HepG2 (cell line): ENCODE results near the gene INKA2. TPM values are rescaled to one million over a fixed set of nuclear protein-coding genes. Genes with fewer than 3 reads are reported as not detected.
A peak's percentile ranks its signal among the peaks of the same experiment; 100 is the strongest.

Experiments used
- ARHGAP35 ChIP-seq: sonication (generic); formaldehyde crosslinking; IDR thresholded peaks from 2 replicates; pipeline ENCODE4 v1.9.0; 2022; ENCODE audit warnings: mild to moderate bottlenecking, inconsistent platforms, moderate library complexity, missing genetic modification reagents, borderline replicate concordance
- ARID5B ChIP-seq: IDR thresholded peaks from 2 replicates; pipeline ENCODE4 v1.4.0; 2020; ENCODE audit warnings: mild to moderate bottlenecking, missing genetic modification reagents
- FOXJ3 ChIP-seq: sonication (generic); formaldehyde crosslinking; IDR thresholded peaks from 2 replicates; pipeline ENCODE4 v1.4.0; 2020; ENCODE audit warnings: missing genetic modification reagents, mild to moderate bottlenecking, borderline replicate concordance
- HOXA5 ChIP-seq: sonication (generic); formaldehyde crosslinking; IDR thresholded peaks from 2 replicates; pipeline ENCODE4 v1.4.0; 2020; ENCODE audit warnings: missing genetic modification reagents
- NR1H2 ChIP-seq: sonication (generic); formaldehyde crosslinking; IDR thresholded peaks from 2 replicates; pipeline ENCODE4 v1.8.1; 2022; ENCODE audit warnings: low read depth, missing genetic modification reagents, borderline replicate concordance
- SOX5 ChIP-seq: IDR thresholded peaks from 2 replicates; pipeline ENCODE4 v1.6.1; 2016; ENCODE audit warnings: borderline replicate concordance
- SP5 ChIP-seq: IDR thresholded peaks from 2 replicates; pipeline ENCODE4 v1.6.1; 2016; ENCODE audit warnings: low read depth, borderline replicate concordance
- TMF1 ChIP-seq: sonication (generic); formaldehyde crosslinking; IDR thresholded peaks from 2 replicates; pipeline ENCODE4 v1.8.1; 2022; ENCODE audit warnings: low read depth, missing genetic modification reagents
- ZC3H4 ChIP-seq: sonication (generic); formaldehyde crosslinking; IDR thresholded peaks from 2 replicates; pipeline ENCODE4 v1.4.0; 2020; ENCODE audit warnings: missing genetic modification reagents, borderline replicate concordance
- ZNF382 ChIP-seq: sonication (generic); formaldehyde crosslinking; IDR thresholded peaks from 2 replicates; pipeline ENCODE4 v1.5.0; 2020; ENCODE audit warnings: missing genetic modification reagents, mild to moderate bottlenecking, borderline replicate concordance
- ZNF556 ChIP-seq: sonication (generic); formaldehyde crosslinking; IDR thresholded peaks from 2 replicates; pipeline ENCODE4 v1.4.0; 2020; ENCODE audit warnings: mild to moderate bottlenecking, missing genetic modification reagents, borderline replicate concordance
- ZNF83 ChIP-seq: sonication (generic); formaldehyde crosslinking; IDR thresholded peaks from 2 replicates; pipeline ENCODE4 v1.4.0; 2020; ENCODE audit warnings: missing genetic modification reagents, mild to moderate bottlenecking, borderline replicate concordance
- polyA plus RNA-seq, 8 experiments: library from polyadenylated mRNA; depleted of rRNA in 3 of 8; stranded (reverse) in 7 of 8; unstranded in 1 of 8; fragments of >200 nt; fragmentation: Illumina TruSeq in 4 of 8; extraction: Trizol in 4 of 8; gene quantifications; 2 replicates each; pipeline versions ENCODE4 v1.2.1 to v1.2.3, GENCODE V29; 2011 to 2016; ENCODE audit warnings: low read depth in 4 of 8, missing spikeins in 1 of 8, mixed read lengths in 1 of 8; ENCODE audit not compliant: insufficient read depth in 1 of 8
- total RNA-seq, 5 experiments: library from RNA; depleted of rRNA; stranded (reverse); fragments of >200 nt; fragmentation: Illumina TruSeq; extraction: Trizol; gene quantifications; 2 replicates each; pipeline ENCODE4 v1.2.3, GENCODE V29; 2016; ENCODE audit warnings: low read depth in 1 of 5
- TF ChIP-seq, protein P1 (sequence below): sonication (generic); formaldehyde crosslinking; IDR thresholded peaks from 2 replicates; pipeline ENCODE4 v1.4.0; 2020; ENCODE audit warnings: mild to moderate bottlenecking, missing genetic modification reagents
- TF ChIP-seq, protein P2 (sequence below): sonication (generic); formaldehyde crosslinking; IDR thresholded peaks from 2 replicates; pipeline ENCODE4 v1.4.0; 2020; ENCODE audit warnings: low read depth, mild to moderate bottlenecking, missing genetic modification reagents
- TF ChIP-seq, protein P3 (sequence below): sonication (generic); formaldehyde crosslinking; IDR thresholded peaks from 2 replicates; pipeline ENCODE4 v1.4.0; 2020; ENCODE audit warnings: missing genetic modification reagents, borderline replicate concordance
- TF ChIP-seq, protein P4 (sequence below): sonication (generic); formaldehyde crosslinking; IDR thresholded peaks from 2 replicates; pipeline ENCODE4 v1.5.0; 2020; ENCODE audit warnings: missing genetic modification reagents, mild to moderate bottlenecking, borderline replicate concordance
- TF ChIP-seq, protein P5 (sequence below): sonication (generic); formaldehyde crosslinking; IDR thresholded peaks from 2 replicates; pipeline ENCODE4 v1.5.1; 2020; ENCODE audit warnings: missing genetic modification reagents, mild to moderate bottlenecking, borderline replicate concordance

Gene INKA2
- total and polyA plus RNA-seq, 2 of the 13 experiments (the other 11 are each of a cell fraction or from before 2014, with no cell fraction given) = 2.6 to 4.6 TPM

- TF ChIP-seq, protein P1, sequence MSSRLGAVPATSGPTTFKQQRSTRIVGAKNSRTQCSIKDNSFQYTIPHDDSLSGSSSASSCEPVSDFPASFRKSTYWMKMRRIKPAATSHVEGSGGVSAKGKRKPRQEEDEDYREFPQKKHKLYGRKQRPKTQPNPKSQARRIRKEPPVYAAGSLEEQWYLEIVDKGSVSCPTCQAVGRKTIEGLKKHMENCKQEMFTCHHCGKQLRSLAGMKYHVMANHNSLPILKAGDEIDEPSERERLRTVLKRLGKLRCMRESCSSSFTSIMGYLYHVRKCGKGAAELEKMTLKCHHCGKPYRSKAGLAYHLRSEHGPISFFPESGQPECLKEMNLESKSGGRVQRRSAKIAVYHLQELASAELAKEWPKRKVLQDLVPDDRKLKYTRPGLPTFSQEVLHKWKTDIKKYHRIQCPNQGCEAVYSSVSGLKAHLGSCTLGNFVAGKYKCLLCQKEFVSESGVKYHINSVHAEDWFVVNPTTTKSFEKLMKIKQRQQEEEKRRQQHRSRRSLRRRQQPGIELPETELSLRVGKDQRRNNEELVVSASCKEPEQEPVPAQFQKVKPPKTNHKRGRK (CRISPR knock-in tag) = no peak
- TF ChIP-seq TMF1 (CRISPR knock-in tag) (no peak), NR1H2 (no peak), HOXA5 (CRISPR knock-in tag) (0 out of 2 replicates have a peak, but pooled peaks have one; percentile 19), ZNF83 (no peak), ZNF382 (no peak), FOXJ3 (CRISPR knock-in tag) (no peak), SOX5 (CRISPR knock-in tag) (peak; percentile 70; the same call in 1 of the 2 replicates), SP5 (CRISPR knock-in tag) (peak; percentile 84), ZNF556 (CRISPR knock-in tag) (peak; percentile 86; the same call in 1 of the 2 replicates), ARHGAP35 (CRISPR knock-in tag) (peak; percentile 8; the same call in 1 of the 2 replicates), ZC3H4 (CRISPR knock-in tag) (peak; percentile 45; the same call in 1 of the 2 replicates), ARID5B (peak; percentile 59)
- TF ChIP-seq, protein P2, sequence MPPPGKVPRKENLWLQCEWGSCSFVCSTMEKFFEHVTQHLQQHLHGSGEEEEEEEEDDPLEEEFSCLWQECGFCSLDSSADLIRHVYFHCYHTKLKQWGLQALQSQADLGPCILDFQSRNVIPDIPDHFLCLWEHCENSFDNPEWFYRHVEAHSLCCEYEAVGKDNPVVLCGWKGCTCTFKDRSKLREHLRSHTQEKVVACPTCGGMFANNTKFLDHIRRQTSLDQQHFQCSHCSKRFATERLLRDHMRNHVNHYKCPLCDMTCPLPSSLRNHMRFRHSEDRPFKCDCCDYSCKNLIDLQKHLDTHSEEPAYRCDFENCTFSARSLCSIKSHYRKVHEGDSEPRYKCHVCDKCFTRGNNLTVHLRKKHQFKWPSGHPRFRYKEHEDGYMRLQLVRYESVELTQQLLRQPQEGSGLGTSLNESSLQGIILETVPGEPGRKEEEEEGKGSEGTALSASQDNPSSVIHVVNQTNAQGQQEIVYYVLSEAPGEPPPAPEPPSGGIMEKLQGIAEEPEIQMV (CRISPR knock-in tag) = peak; percentile 68; the same call in 1 of the 2 replicates
- TF ChIP-seq, protein P3, sequence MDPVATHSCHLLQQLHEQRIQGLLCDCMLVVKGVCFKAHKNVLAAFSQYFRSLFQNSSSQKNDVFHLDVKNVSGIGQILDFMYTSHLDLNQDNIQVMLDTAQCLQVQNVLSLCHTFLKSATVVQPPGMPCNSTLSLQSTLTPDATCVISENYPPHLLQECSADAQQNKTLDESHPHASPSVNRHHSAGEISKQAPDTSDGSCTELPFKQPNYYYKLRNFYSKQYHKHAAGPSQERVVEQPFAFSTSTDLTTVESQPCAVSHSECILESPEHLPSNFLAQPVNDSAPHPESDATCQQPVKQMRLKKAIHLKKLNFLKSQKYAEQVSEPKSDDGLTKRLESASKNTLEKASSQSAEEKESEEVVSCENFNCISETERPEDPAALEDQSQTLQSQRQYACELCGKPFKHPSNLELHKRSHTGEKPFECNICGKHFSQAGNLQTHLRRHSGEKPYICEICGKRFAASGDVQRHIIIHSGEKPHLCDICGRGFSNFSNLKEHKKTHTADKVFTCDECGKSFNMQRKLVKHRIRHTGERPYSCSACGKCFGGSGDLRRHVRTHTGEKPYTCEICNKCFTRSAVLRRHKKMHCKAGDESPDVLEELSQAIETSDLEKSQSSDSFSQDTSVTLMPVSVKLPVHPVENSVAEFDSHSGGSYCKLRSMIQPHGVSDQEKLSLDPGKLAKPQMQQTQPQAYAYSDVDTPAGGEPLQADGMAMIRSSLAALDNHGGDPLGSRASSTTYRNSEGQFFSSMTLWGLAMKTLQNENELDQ (CRISPR knock-in tag) = no peak
- TF ChIP-seq, protein P4, sequence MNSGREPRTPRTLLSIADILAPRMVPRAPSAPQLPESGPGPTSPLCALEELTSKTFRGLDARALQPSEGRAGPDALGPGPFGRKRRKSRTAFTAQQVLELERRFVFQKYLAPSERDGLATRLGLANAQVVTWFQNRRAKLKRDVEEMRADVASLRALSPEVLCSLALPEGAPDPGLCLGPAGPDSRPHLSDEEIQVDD (CRISPR knock-in tag) = no peak
- TF ChIP-seq, protein P5, sequence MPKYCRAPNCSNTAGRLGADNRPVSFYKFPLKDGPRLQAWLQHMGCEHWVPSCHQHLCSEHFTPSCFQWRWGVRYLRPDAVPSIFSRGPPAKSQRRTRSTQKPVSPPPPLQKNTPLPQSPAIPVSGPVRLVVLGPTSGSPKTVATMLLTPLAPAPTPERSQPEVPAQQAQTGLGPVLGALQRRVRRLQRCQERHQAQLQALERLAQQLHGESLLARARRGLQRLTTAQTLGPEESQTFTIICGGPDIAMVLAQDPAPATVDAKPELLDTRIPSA (CRISPR knock-in tag) = peak; percentile 94; the same call in 1 of the 2 replicates
Observed at GRCh38 chr1:111755331-111756123, 16.3 kb upstream of the INKA2 start, which contains the start of gene DDX20 (continued).
